ENCODE measurements around the gene NDST3.
"Not testable (repeated sequence)": the region's sequence is repeated elsewhere in the genome, so short reads cannot be mapped to it uniquely, and the experiment has no call there.

Gene NDST3

DNA sequence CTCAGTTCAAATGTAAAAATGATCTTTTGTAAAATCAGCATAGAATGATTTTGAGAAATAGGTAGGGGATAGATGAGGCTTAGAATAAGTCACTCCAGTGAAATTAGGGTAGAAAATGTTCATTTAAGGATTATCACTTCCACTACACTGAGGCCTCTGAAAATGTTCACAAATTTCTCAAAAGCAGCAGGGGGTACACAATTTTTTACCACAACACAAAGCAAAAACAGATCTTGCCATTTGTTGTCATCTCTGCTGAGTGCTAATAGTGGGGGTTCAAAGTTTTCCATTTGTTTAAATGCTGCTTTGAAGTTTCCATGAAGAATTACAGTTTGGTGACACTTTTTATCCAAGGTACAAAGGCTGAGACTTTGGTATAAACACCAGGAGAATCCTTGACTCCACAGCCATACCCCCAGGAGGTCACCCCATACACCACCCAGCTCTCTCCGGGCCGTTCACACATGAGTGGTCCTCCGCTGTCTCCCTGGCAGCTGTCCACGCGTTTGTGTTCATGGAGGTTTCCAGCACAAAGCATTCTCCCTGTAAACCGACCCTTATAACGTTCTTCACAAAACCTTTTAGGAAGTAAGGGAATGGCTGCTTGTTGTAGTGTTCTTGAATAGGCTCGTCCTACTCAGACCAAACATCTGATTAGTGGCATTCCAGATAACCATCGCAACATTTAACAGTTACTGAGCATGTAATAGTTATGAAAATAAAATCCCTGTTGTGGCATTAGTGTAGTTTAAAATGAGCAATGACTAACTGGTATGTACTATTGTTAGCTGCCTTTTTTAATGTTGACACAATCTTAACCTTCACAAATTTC is 247.5 kb downstream of the NDST3 start:
- no peak overlapping the region for H3K9ac ChIP-seq (ENCODE audit: low read length)
- no peak overlapping the region for H3K27ac ChIP-seq (ENCODE audit: low read depth, low read length)
- no peak overlapping the region for H3K4me3 ChIP-seq (ENCODE audit: low read length)
- no peaks in the 10 kb centered on the region for H3K36me3 ChIP-seq (ENCODE audit: control insufficient read depth, insufficient read depth, low read length)
- no peaks in the 10 kb centered on the region for H3K4me1 ChIP-seq (ENCODE audit: control insufficient read depth, insufficient read depth, low read length)
- H3K27me3 ChIP-seq (ENCODE audit: control insufficient read depth, insufficient read depth, low read length) = no peaks in the 10 kb centered on the region

DNA sequence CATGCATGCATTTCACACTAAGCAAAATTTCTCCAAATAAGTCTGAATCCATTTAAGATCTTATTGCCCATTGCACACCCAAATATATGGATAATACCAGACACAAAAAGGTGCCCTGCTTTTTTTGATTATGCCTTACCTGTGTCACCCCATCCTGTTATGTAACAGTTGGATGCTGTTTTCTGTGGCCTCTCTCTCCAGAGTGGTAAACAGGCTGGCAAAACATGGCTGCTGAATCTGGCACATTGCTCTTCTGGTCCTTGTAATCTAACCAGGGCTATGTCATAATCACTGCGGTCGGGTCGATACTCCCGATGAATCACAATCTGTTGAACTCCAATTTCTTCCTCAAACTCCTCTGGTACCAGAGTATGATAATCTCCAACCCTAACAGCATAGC is 248.4 kb downstream of the NDST3 start:
- H3K4me1 ChIP-seq (ENCODE audit: control insufficient read depth, insufficient read depth, low read length) = no peaks in the 10 kb centered on the region
- H3K27ac ChIP-seq (ENCODE audit: low read depth, low read length) = no peak overlapping the region
- no peak overlapping the region for H3K9ac ChIP-seq (ENCODE audit: low read length)
- no peaks in the 10 kb centered on the region for H3K27me3 ChIP-seq (ENCODE audit: control insufficient read depth, insufficient read depth, low read length)
- H3K36me3 ChIP-seq (ENCODE audit: control insufficient read depth, insufficient read depth, low read length) = no peaks in the 10 kb centered on the region
- no peak overlapping the region for H3K4me3 ChIP-seq (ENCODE audit: low read length)

DNA sequence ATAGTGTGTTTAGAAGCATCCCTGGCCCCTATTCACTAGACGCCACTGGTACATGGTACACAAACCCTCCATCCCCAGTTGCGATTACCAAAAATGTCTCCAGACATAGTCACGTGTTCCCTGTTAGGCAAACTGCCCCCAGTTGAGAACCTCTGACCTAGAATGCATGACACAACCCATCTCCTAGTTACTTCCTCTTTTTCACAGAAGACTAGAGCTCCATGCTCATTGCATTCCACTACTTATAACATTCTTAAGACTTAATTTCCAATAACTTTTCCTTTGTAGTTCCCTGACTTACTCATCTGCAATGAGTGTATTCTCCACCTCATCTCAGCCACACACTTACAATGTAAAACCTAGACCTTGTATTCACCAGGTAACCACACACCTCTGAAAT is 249.9 kb downstream of the NDST3 start:
- Histone ChIP-seq H3K27me3 (ENCODE audit: control insufficient read depth, insufficient read depth, low read length) (no peaks in the 10 kb centered on the region), H3K4me3 (ENCODE audit: low read length) (no peak overlapping the region), H3K27ac (ENCODE audit: low read depth, low read length) (no peak overlapping the region), H3K36me3 (ENCODE audit: control insufficient read depth, insufficient read depth, low read length) (no peaks in the 10 kb centered on the region), H3K9ac (ENCODE audit: low read length) (no peak overlapping the region), H3K4me1 (ENCODE audit: control insufficient read depth, insufficient read depth, low read length) (no peaks in the 10 kb centered on the region)

DNA sequence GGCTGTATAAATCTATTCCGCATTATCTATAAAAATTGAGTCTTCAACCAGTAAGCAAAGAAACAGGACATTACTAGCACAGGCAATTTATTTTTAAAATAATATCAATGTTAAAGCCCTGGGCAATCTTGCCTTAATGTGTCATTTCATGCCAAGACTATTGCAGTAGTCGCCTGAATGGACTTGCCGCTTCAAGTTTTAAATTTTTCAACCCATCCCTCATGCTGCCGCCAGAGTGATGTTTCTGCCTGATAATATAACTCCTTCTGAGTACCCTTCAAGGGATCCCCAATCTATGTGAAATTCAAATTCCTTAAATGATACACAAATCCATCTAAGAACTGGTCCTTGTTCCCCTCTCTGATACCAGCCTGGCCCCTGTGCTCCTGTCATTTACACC is 251.6 kb downstream of the NDST3 start:
- Histone ChIP-seq H3K9ac (ENCODE audit: low read length) (no peak overlapping the region), H3K4me3 (ENCODE audit: low read length) (no peak overlapping the region), H3K27ac (ENCODE audit: low read depth, low read length) (no peak overlapping the region), H3K4me1 (ENCODE audit: control insufficient read depth, insufficient read depth, low read length) (no peaks in the 10 kb centered on the region), H3K36me3 (ENCODE audit: control insufficient read depth, insufficient read depth, low read length) (no peaks in the 10 kb centered on the region), H3K27me3 (ENCODE audit: control insufficient read depth, insufficient read depth, low read length) (no peaks in the 10 kb centered on the region)

DNA sequence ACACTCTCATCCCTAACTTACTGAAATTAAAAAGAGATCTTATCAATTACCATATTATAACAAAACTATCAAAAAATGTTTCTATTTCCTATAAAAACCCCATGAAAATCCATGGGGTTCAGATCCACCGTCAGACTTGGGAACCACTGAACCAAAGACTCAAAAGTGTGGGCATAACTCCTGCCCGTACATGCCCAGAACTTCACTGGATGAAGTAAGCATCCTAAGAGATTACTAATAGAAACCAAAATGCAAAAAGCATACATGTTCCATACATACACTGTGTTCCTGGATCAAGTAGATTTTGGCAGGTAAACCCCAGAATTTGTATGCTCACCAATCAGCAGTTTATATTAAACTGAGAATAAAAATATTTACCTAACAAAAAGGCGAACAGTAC is 252.4 kb downstream of the NDST3 start:
- Histone ChIP-seq H3K27ac (ENCODE audit: low read depth, low read length) (no peak overlapping the region), H3K4me3 (ENCODE audit: low read length) (no peak overlapping the region), H3K36me3 (ENCODE audit: control insufficient read depth, insufficient read depth, low read length) (no peaks in the 10 kb centered on the region), H3K9ac (ENCODE audit: low read length) (no peak overlapping the region), H3K4me1 (ENCODE audit: control insufficient read depth, insufficient read depth, low read length) (no peaks in the 10 kb centered on the region), H3K27me3 (ENCODE audit: control insufficient read depth, insufficient read depth, low read length) (no peaks in the 10 kb centered on the region)

DNA sequence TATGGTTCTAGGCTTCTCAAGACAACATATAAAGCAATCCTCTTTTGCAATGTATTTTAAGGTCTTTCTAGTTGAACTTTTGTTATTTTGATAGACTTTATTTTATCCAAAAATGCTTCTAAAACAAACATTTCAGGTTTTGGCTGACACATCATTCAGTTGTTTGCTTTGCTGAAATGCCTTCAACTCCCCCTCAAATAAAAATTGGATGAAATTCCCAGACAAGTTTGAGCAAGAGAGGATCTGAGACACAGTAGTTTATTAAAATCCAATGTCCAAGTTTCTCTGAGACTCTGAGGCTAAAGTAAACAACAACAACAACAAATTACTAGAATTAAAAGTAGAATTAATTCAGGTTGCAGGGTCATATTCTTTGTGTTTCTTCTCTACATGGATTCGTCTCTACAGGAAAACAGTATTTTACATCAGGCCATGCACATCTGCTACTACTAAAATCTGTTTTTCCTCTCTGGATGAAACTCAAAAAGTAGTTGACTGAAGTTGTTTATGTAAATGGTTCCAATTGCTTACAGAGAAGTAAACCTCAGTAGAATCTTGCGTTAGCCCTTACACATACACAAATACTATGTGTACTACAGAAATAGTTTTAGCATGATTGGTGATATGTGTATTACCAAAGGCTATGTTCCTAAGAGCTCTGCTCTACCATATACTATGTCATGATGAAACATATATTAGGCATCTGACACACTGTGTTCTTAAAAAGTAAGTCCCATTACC is 253.6 kb downstream of the NDST3 start:
- H3K27ac ChIP-seq (ENCODE audit: low read depth, low read length) = no peak overlapping the region
- H3K4me1 ChIP-seq (ENCODE audit: control insufficient read depth, insufficient read depth, low read length) = no peaks in the 10 kb centered on the region
- no peaks in the 10 kb centered on the region for H3K36me3 ChIP-seq (ENCODE audit: control insufficient read depth, insufficient read depth, low read length)
- no peaks in the 10 kb centered on the region for H3K27me3 ChIP-seq (ENCODE audit: control insufficient read depth, insufficient read depth, low read length)
- H3K9ac ChIP-seq (ENCODE audit: low read length) = no peak overlapping the region
- H3K4me3 ChIP-seq (ENCODE audit: low read length) = no peak overlapping the region

DNA sequence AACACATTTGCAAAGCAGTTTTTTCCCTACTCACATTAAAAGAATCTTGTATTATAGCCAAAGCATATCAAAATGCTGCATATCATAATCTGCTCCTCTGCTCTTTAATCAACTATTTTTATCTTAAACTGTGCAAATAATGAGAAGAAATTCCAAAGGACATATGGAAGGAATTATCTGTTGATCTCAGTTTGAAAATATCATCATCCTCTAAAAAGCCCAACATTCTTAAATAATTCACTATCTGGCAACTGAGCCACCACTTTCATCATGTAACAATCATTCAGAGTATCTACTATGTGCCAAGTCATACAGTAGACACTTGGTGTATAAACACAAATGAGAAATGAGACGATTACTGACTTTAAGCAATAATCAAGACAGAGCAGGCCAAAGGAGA is 255.5 kb downstream of the NDST3 start:
- no peaks in the 10 kb centered on the region for H3K36me3 ChIP-seq (ENCODE audit: control insufficient read depth, insufficient read depth, low read length)
- H3K4me3 ChIP-seq (ENCODE audit: low read length) = no peak overlapping the region
- no peaks in the 10 kb centered on the region for H3K27me3 ChIP-seq (ENCODE audit: control insufficient read depth, insufficient read depth, low read length)
- H3K4me1 ChIP-seq (ENCODE audit: control insufficient read depth, insufficient read depth, low read length) = no peaks in the 10 kb centered on the region
- no peak overlapping the region for H3K9ac ChIP-seq (ENCODE audit: low read length)
- H3K27ac ChIP-seq (ENCODE audit: low read depth, low read length) = no peak overlapping the region

DNA sequence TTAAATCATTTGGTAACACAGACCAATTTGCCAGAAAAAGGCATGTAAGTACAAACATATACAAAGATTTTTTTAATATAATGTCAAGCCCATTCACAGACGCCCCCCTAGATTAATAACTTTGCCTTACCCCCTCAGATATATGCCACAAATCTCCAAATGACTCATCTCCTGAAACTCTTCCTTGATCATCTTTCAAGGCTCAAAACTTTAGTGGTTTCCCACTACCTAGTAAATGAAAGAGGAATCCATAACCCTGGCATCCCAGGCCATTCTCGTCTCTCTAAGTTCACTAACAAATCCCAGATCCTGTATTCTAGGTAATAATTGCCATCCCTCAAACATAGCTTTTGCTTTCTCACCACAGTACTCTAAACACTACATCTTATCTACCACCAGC is 256.7 kb downstream of the NDST3 start:
- Histone ChIP-seq H3K9ac (ENCODE audit: low read length) (no peak overlapping the region), H3K36me3 (ENCODE audit: control insufficient read depth, insufficient read depth, low read length) (no peaks in the 10 kb centered on the region), H3K4me3 (ENCODE audit: low read length) (no peak overlapping the region), H3K27ac (ENCODE audit: low read depth, low read length) (no peak overlapping the region), H3K27me3 (ENCODE audit: control insufficient read depth, insufficient read depth, low read length) (no peaks in the 10 kb centered on the region), H3K4me1 (ENCODE audit: control insufficient read depth, insufficient read depth, low read length) (no peaks in the 10 kb centered on the region)

DNA sequence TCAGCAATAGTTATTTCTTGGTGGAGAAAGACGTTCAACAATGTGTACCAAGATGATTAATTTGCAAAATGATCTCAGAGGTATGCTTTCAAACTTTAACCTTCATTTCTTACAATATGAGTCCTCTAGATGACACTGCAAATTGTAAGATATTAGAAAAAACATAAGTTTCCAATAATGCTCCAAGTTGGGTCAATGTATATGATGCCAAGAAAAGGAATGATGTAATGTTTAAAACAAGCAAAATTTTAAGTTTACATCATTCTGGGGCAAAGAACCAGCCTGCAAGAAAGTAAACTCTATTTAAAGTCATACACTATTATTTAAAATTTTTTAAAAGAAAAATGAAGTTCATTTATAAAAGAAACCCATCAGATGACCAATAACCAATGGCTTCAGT is 262.4 kb downstream of the NDST3 start:
- Histone ChIP-seq H3K4me1 (ENCODE audit: control insufficient read depth, insufficient read depth, low read length) (no peaks in the 10 kb centered on the region), H3K4me3 (ENCODE audit: low read length) (no peak overlapping the region), H3K27me3 (ENCODE audit: control insufficient read depth, insufficient read depth, low read length) (no peaks in the 10 kb centered on the region), H3K9ac (ENCODE audit: low read length) (no peak overlapping the region), H3K27ac (ENCODE audit: low read depth, low read length) (no peak overlapping the region), H3K36me3 (ENCODE audit: control insufficient read depth, insufficient read depth, low read length) (no peaks in the 10 kb centered on the region)

DNA sequence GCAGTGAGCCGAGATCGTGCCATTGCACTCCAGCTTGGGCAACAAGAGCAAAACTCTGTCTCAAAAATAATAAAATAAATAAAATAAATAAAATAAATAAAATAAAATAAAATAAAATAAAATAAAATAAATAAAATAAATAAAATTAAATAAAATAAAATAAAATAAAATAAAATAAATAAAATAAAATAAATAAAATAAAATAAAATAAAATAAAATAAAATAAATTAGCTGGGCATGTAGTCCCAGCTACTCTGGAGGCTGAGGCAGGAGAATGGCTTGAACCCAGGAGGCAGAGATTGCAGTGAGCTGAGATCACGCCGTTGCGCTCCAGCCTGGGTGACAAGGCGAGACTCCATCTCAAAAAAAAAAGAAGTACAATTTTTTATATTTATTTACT is 265.3 kb downstream of the NDST3 start:
- H3K27ac ChIP-seq (ENCODE audit: low read depth, low read length); H3K4me1 ChIP-seq (ENCODE audit: control insufficient read depth, insufficient read depth, low read length); H3K4me3 ChIP-seq (ENCODE audit: low read length); H3K36me3 ChIP-seq (ENCODE audit: control insufficient read depth, insufficient read depth, low read length); H3K9ac ChIP-seq (ENCODE audit: low read length); H3K27me3 ChIP-seq (ENCODE audit: control insufficient read depth, insufficient read depth, low read length): not testable (repeated sequence)

DNA sequence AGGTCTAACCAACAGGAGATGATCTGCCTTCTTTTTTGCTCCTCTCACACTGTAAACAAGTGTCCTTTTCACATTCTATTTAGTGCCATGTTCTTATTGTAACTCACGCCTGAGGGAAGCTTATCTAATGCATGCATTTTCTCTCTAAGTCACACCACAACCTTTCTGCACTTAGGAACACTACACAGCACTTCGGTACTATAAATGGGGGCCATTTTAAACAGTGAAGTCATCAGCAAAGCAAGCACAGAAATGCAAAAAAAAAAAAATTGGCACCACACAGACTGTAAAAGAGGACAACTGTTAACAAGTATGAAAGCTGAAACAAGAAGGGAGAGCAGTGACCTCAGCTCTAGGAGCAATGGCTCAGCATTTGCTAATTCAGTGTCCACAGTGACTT is 273.4 kb downstream of the NDST3 start:
- Histone ChIP-seq H3K9ac (ENCODE audit: low read length) (no peak overlapping the region), H3K4me3 (ENCODE audit: low read length) (no peak overlapping the region), H3K36me3 (ENCODE audit: control insufficient read depth, insufficient read depth, low read length) (no peaks in the 10 kb centered on the region), H3K27ac (ENCODE audit: low read depth, low read length) (no peak overlapping the region), H3K4me1 (ENCODE audit: control insufficient read depth, insufficient read depth, low read length) (no peaks in the 10 kb centered on the region), H3K27me3 (ENCODE audit: control insufficient read depth, insufficient read depth, low read length) (no peaks in the 10 kb centered on the region)

All from rectal smooth muscle tissue (tissue), 1 donor.